ENCODE measurements around the gene IGSF21. TPM values are rescaled to one million over a fixed set of nuclear protein-coding genes. Genes with fewer than 3 reads are reported as not detected.
A peak's percentile ranks its signal among the peaks of the same experiment; 100 is the strongest.

The IGSF21 gene
- not detected for polyA plus RNA-seq (ENCODE audit: low read depth in 6 of 6)

DNA sequence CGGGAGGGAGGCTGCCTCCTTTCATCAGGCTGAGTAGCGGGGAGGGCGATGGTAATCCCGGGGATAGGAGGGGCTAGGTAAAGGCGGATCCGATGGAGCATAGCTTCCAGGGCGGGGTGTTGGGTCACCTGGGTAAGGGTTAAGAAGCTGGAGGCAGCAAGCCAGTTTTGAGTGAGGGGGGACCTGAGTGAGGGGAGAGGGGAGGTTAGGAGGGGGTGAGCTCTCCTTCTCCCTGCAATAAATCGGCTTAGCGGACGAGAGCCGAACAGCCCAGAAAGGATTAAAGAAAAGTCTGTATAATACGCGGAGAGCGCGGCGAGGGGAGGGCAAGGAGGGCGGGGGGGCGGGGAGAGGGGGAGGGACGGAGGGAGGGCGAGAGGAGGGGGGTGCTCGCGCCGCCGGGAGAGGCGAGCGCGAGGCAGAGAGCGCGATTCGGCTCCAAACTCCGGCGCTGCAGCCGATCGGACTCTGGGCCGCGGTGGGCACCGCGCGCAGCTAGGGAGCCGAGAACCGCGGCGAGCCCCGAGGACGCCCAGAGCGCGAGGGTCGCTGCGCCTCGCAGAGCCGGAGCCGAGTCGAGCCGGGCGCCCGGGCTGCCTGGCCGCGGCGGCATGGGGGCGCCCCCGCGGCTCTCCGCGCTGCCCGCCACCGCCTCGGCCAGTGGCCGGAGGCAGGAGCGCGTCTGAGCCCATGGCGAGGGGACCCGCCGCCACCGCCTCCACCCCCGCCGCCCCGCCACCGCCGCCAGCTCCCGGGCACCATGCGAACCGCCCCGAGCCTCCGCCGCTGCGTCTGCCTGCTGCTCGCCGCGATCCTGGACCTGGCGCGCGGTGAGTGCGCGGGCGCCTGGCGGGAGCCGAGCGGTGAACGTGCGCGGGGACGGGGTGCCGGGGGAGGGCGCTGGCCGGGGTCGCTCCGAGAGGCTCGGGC is at the start of gene IGSF21:
IGSF21 (plus strand) TSS at position 430 of the 930 bp plus-strand sequence; CDS start at position 761, 331 bp downstream.
- Mint-ChIP-seq H3K9me3 (peaks cover 0 to 5% (median 0%) of the 10 kb centered on the region in 7 donors), H3K27ac (peak within 1 kb of the TSS in 1 of 6 donors; percentile 32), H3K36me3 (peaks cover 0 to 17% of the 10 kb centered on the region in 2 donors), H3K4me3 (peak within 1 kb of the TSS in 2 of 8 donors; percentile 4 to 63), H3K4me1 (peaks cover 0 to 14% (median 12%) of the 10 kb centered on the region in 3 donors), H3K27me3 (peaks cover 56 to 73% (median 69%) of the 10 kb centered on the region in 3 donors)
- DNase-seq: no peak
- ATAC-seq (ENCODE audit: low read depth in 2 of 2): no peak

- H3K27ac Mint-ChIP-seq: no peak overlapping the region
- H3K36me3 Mint-ChIP-seq: no peaks in the 10 kb centered on the region
- H3K9me3 Mint-ChIP-seq: peaks cover 0 to 17% (median 2%) of the 10 kb centered on the region in 7 donors
- peaks cover 14 to 31% (median 24%) of the 10 kb centered on the region in 3 donors for H3K27me3 Mint-ChIP-seq
- H3K4me3 Mint-ChIP-seq: no peak overlapping the region
- H3K4me1 Mint-ChIP-seq: no peaks in the 10 kb centered on the region
- DNase-seq (no peak), ATAC-seq (ENCODE audit: low read depth in 2 of 2) (no peak)
Observed at GRCh38 chr1:18058206-18058921, 49.2 kb upstream of the IGSF21 start.

- H3K27ac Mint-ChIP-seq: peak overlapping the region in 1 of 6 donors; percentile 41
- DNase-seq (no peak), ATAC-seq (ENCODE audit: low read depth in 2 of 2) (no peak)
- no peak overlapping the region for H3K4me3 Mint-ChIP-seq
- no peaks in the 10 kb centered on the region for H3K4me1 Mint-ChIP-seq
- H3K36me3 Mint-ChIP-seq: no peaks in the 10 kb centered on the region
- H3K9me3 Mint-ChIP-seq: peaks cover 0 to 16% (median 2%) of the 10 kb centered on the region in 7 donors
- H3K27me3 Mint-ChIP-seq: peaks cover 13 to 36% (median 31%) of the 10 kb centered on the region in 3 donors
Observed at GRCh38 chr1:18058981-18059605, 48.5 kb upstream of the IGSF21 start.

- DNase-seq (no peak), ATAC-seq (ENCODE audit: low read depth in 2 of 2) (no peak)
- Mint-ChIP-seq H3K9me3 (peaks cover 0 to 12% (median 0%) of the 10 kb centered on the region in 7 donors), H3K27me3 (peaks cover 13 to 32% (median 29%) of the 10 kb centered on the region in 3 donors), H3K27ac (no peak overlapping the region), H3K4me1 (no peaks in the 10 kb centered on the region), H3K36me3 (no peaks in the 10 kb centered on the region), H3K4me3 (peak overlapping the region in 1 of 8 donors; percentile 57)
Observed at GRCh38 chr1:18060366-18060765, 47.2 kb upstream of the IGSF21 start.

DNA sequence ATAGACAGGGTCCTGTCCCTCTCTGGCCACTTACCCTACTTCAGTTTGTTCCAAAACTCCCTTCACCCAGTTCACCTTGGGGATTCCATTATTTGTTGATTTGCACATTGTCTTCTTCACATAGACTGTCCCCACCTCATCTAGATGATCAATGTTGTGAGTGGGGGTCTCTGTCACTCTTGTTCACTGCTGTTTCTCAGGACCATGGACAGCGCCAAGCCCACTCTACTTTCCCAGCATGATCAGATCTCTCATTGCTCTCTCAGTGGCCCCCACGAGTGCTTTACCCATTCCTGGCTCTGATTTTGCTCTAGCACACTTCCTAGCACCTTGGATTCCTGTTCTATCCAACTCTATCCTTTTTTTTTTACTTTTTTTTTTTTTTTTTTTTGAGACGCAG is 45.4 kb upstream of the IGSF21 start:
- DNase-seq (no peak), ATAC-seq (ENCODE audit: low read depth in 2 of 2) (no peak)
- Mint-ChIP-seq H3K36me3 (no peaks in the 10 kb centered on the region), H3K9me3 (peaks cover 0 to 12% (median 0%) of the 10 kb centered on the region in 7 donors), H3K27ac (no peak overlapping the region), H3K27me3 (peaks cover 22 to 48% (median 24%) of the 10 kb centered on the region in 3 donors), H3K4me3 (peak overlapping the region in 1 of 8 donors; percentile 47), H3K4me1 (no peaks in the 10 kb centered on the region)

GRCh38 chr1:18064534-18064933 is 43.1 kb upstream of the IGSF21 start:
- Mint-ChIP-seq H3K27ac (no peak overlapping the region), H3K4me1 (no peaks in the 10 kb centered on the region), H3K36me3 (no peaks in the 10 kb centered on the region), H3K4me3 (no peak overlapping the region), H3K9me3 (peaks cover 0 to 12% (median 0%) of the 10 kb centered on the region in 7 donors), H3K27me3 (peaks cover 17 to 41% (median 24%) of the 10 kb centered on the region in 3 donors)
- no peak for DNase-seq
- no peak for ATAC-seq (ENCODE audit: low read depth in 2 of 2)

DNA sequence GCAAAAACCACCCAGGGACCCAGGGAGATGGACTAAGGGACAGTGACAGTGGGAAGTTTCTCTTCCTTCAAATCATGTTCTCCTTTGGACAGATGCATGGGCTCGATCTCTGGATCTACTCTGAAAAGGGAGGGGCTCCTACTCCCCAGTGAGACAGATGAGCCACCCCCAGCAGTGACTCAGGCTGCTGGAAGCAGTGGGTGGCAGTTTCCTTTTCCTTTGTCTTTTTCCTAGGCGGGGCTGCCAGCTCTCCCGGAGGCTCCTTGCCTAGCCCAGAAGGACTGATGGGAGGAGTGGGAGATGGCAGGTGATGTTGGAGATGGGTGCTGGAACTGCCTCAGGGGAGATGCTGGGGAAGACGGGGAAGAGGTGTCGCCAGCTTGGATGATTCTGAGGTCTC is 41.0 kb upstream of the IGSF21 start:
- H3K9me3 Mint-ChIP-seq: peaks cover 0 to 12% (median 0%) of the 10 kb centered on the region in 7 donors
- peaks cover 21 to 37% (median 29%) of the 10 kb centered on the region in 3 donors for H3K27me3 Mint-ChIP-seq
- ATAC-seq (ENCODE audit: low read depth in 2 of 2): no peak
- no peaks in the 10 kb centered on the region for H3K4me1 Mint-ChIP-seq
- peak overlapping the region in 1 of 6 donors; percentile 38 for H3K27ac Mint-ChIP-seq
- no peaks in the 10 kb centered on the region for H3K36me3 Mint-ChIP-seq
- DNase-seq: no peak
- no peak overlapping the region for H3K4me3 Mint-ChIP-seq

GRCh38 chr1:18069903-18070302 is 37.7 kb upstream of the IGSF21 start:
- H3K36me3 Mint-ChIP-seq: no peaks in the 10 kb centered on the region
- ATAC-seq (ENCODE audit: low read depth in 2 of 2): no peak
- H3K27ac Mint-ChIP-seq: no peak overlapping the region
- no peaks in the 10 kb centered on the region for H3K4me1 Mint-ChIP-seq
- no peak for DNase-seq
- peaks cover 0 to 2% (median 0%) of the 10 kb centered on the region in 7 donors for H3K9me3 Mint-ChIP-seq
- H3K4me3 Mint-ChIP-seq: no peak overlapping the region
- peaks cover 11 to 31% (median 31%) of the 10 kb centered on the region in 3 donors for H3K27me3 Mint-ChIP-seq

DNA sequence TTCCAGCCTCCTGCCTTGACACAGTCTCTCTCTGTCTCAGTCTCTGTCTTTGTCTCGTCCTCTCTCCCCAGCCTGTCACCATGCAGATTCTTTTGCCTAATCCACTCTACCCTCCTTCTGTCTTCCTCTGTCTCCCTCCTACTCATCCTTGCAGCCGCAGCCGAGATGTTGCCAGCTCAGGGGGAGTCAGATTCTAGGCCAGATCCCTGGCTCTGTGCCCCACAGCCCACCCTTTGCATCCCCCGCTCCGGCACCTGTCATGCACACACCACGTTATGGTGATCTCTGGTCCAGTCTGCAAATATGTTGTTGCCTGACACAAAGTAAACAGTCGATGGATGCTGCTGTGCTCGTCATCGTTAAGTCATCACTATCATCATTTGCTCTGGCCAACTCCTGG is 35.5 kb upstream of the IGSF21 start:
- DNase-seq (no peak), ATAC-seq (ENCODE audit: low read depth in 2 of 2) (no peak)
- Mint-ChIP-seq H3K27ac (no peak overlapping the region), H3K27me3 (peaks cover 8 to 16% (median 12%) of the 10 kb centered on the region in 3 donors), H3K9me3 (peaks cover 0 to 2% (median 0%) of the 10 kb centered on the region in 7 donors), H3K36me3 (no peaks in the 10 kb centered on the region), H3K4me1 (no peaks in the 10 kb centered on the region), H3K4me3 (no peak overlapping the region)

GRCh38 chr1:18073066-18073642 is 34.4 kb upstream of the IGSF21 start:
- peaks cover 0 to 2% (median 0%) of the 10 kb centered on the region in 7 donors for H3K9me3 Mint-ChIP-seq
- H3K36me3 Mint-ChIP-seq: no peaks in the 10 kb centered on the region
- ATAC-seq (ENCODE audit: low read depth in 2 of 2) (no peak), DNase-seq (no peak)
- no peaks in the 10 kb centered on the region for H3K4me1 Mint-ChIP-seq
- H3K4me3 Mint-ChIP-seq: peak overlapping the region in 1 of 8 donors; percentile 50
- peaks cover 8 to 15% (median 12%) of the 10 kb centered on the region in 3 donors for H3K27me3 Mint-ChIP-seq
- H3K27ac Mint-ChIP-seq: no peak overlapping the region

DNA sequence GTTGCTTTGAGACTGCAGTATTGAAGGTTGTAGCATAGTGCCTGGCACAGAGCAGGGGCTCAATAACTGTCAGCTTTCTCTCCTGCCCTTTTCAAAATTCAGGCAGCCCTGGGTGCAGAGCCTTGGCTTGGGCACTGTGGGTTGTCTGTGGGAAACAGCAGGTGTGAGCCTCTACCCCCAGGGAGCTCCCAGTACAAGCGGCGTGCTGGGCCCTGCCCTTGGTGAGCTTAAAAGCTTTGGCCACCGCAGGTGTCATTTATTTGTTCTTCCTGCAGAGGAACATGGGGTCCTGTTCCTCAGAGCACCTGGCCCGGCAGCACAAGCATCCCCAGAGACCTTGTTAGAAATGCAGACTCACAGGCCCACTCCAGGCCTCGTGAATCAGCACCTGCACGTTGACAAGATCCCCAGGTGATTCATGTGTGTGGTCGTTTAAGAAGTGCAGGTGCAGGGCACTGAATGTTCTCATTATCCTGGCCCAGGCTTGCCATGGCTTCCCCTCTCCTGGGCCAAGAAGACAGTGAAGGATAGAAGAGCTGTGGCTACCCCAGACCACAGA is 29.9 kb upstream of the IGSF21 start:
- no peak overlapping the region for H3K27ac Mint-ChIP-seq
- H3K27me3 Mint-ChIP-seq: peaks cover 4 to 27% (median 15%) of the 10 kb centered on the region in 3 donors
- peaks cover 0 to 2% (median 0%) of the 10 kb centered on the region in 7 donors for H3K9me3 Mint-ChIP-seq
- DNase-seq: no peak
- H3K36me3 Mint-ChIP-seq: no peaks in the 10 kb centered on the region
- H3K4me1 Mint-ChIP-seq: no peaks in the 10 kb centered on the region
- no peak overlapping the region for H3K4me3 Mint-ChIP-seq
- ATAC-seq (ENCODE audit: low read depth in 2 of 2): no peak

DNA sequence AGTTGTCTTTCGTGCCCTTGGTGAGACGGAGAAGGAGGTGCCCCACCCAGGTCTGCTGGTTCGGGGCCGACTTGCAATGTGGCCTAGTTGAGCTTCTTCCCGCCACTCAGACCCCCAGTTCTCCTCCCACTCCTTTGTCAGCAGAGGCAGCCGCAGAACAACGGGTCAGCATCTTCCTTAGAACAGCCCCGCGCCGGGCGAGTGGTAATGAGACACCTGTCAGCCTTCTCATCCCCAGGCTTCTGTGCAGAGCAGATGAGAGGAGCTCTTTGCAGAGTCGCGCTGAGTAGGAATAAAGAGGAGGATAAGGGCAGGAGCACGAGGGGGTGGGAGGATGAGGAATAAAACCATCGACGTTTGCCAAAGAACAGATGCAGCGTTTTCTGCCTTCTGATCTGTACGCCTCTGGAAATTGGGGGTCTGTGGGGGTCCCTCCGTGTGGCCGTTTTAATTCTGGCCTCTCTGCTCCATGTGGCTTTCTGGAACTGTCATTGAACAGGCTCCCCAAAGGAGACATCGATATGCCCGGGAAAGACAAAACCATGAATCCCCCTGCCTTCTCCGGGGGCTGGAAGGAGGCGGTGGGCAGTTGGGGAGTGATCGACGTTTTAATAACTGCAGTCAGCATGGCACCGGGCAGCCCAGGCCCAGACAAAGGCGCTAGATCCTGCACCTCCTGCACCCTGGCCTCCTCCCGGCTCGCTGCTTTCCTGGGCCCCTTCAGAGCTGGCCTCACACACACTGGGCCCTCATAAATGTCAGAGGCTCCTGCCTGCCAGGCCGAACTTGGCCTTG is 27.5 kb upstream of the IGSF21 start:
- Mint-ChIP-seq H3K36me3 (no peaks in the 10 kb centered on the region), H3K4me1 (no peaks in the 10 kb centered on the region), H3K27me3 (peaks cover 6 to 21% (median 20%) of the 10 kb centered on the region in 3 donors), H3K27ac (no peak overlapping the region), H3K4me3 (no peak overlapping the region), H3K9me3 (peaks cover 0 to 2% (median 0%) of the 10 kb centered on the region in 7 donors)
- ATAC-seq (ENCODE audit: low read depth in 2 of 2): no peak
- no peak for DNase-seq
